ENCODE results near the gene ST7. TPM values are rescaled to one million over a fixed set of nuclear protein-coding genes. Genes with fewer than 3 reads are reported as not detected.

The ST7 gene
- total RNA-seq, 1 donor from 2014 or later: 8.3 TPM

- no peaks in the 10 kb centered on the region for H3K27me3 Mint-ChIP-seq
- no peak for DNase-seq
- intact Hi-C loops (cut with micrococcal nuclease): no loop called here
- H3K4me1 Mint-ChIP-seq: peaks cover 8% of the 10 kb centered on the region
- H3K9me3 Mint-ChIP-seq: no peaks in the 10 kb centered on the region
- POLR2A ChIA-PET: no interaction called here
- no peak overlapping the region for H3K27ac Mint-ChIP-seq
- ATAC-seq (ENCODE audit: low read depth): no peak
- CTCF ChIA-PET: no interaction called here
- no peak for TF ChIP-seq CTCF (IDR thresholded peaks at IDR 0.05)
- no peaks in the 10 kb centered on the region for H3K36me3 Mint-ChIP-seq (ENCODE audit: low read depth)
- no peak overlapping the region for H3K4me3 Mint-ChIP-seq
Observed at GRCh38 chr7:117087639-117088396, 134.5 kb downstream of the ST7 start.

- ChIA-PET CTCF (no interaction called here), POLR2A (no interaction called here)
- Mint-ChIP-seq H3K27ac (no peak overlapping the region), H3K36me3 (ENCODE audit: low read depth) (no peaks in the 10 kb centered on the region), H3K27me3 (no peaks in the 10 kb centered on the region), H3K9me3 (no peaks in the 10 kb centered on the region), H3K4me1 (peaks cover 8% of the 10 kb centered on the region), H3K4me3 (no peak overlapping the region)
- ATAC-seq (ENCODE audit: low read depth) (no peak), DNase-seq (no peak)
- intact Hi-C loops (cut with micrococcal nuclease): no loop called here
- no peak for TF ChIP-seq CTCF (IDR thresholded peaks at IDR 0.05)
Observed at GRCh38 chr7:117088623-117089194, 135.4 kb downstream of the ST7 start.

GRCh38 chr7:117090791-117091190 is 137.5 kb downstream of the ST7 start:
- Mint-ChIP-seq H3K36me3 (ENCODE audit: low read depth) (no peaks in the 10 kb centered on the region), H3K9me3 (no peaks in the 10 kb centered on the region), H3K27me3 (no peaks in the 10 kb centered on the region), H3K27ac (no peak overlapping the region), H3K4me1 (peaks cover 8% of the 10 kb centered on the region), H3K4me3 (no peak overlapping the region)
- CTCF ChIA-PET: no interaction called here
- POLR2A ChIA-PET: no interaction called here
- ATAC-seq (ENCODE audit: low read depth): no peak
- TF ChIP-seq CTCF (IDR thresholded peaks at IDR 0.05): no peak
- intact Hi-C loops (cut with micrococcal nuclease): no loop called here
- no peak for DNase-seq

- ChIA-PET POLR2A (no interaction called here), CTCF (no interaction called here)
- H3K4me1 Mint-ChIP-seq: peaks cover 8% of the 10 kb centered on the region
- no peak for DNase-seq
- H3K27ac Mint-ChIP-seq: no peak overlapping the region
- no peaks in the 10 kb centered on the region for H3K27me3 Mint-ChIP-seq
- intact Hi-C loops (cut with micrococcal nuclease): no loop called here
- no peaks in the 10 kb centered on the region for H3K36me3 Mint-ChIP-seq (ENCODE audit: low read depth)
- no peak for TF ChIP-seq CTCF (IDR thresholded peaks at IDR 0.05)
- ATAC-seq (ENCODE audit: low read depth): no peak
- no peak overlapping the region for H3K4me3 Mint-ChIP-seq
- H3K9me3 Mint-ChIP-seq: no peaks in the 10 kb centered on the region
Observed at GRCh38 chr7:117091721-117092120, 138.4 kb downstream of the ST7 start.

- Mint-ChIP-seq H3K9me3 (no peaks in the 10 kb centered on the region), H3K4me1 (peaks cover 3% of the 10 kb centered on the region), H3K27ac (no peak overlapping the region), H3K27me3 (no peaks in the 10 kb centered on the region), H3K4me3 (no peak overlapping the region), H3K36me3 (ENCODE audit: low read depth) (no peaks in the 10 kb centered on the region)
- TF ChIP-seq CTCF (IDR thresholded peaks at IDR 0.05): no peak
- CTCF ChIA-PET: interaction anchor here (0.6 kb wide), 1 partner anchor 24 kb away, joined by 3 read pairs; no protein-coding TSS in a partner anchor
- intact Hi-C loops (cut with micrococcal nuclease): no loop called here
- POLR2A ChIA-PET: interaction anchor here (0.6 kb wide), 1 partner anchor 14 kb away, joined by 4 read pairs; no protein-coding TSS in a partner anchor
- no peak for DNase-seq
- ATAC-seq (ENCODE audit: low read depth): no peak
Observed at GRCh38 chr7:117092785-117093184, 139.5 kb downstream of the ST7 start.
